GM12878 (cell line): Measurements from ENCODE around the gene KREMEN2. TPM values are rescaled to one million over a fixed set of nuclear protein-coding genes. Genes with fewer than 3 reads are reported as not detected.

Experiments used
- ATAC-seq: fragments of 200-7000 bp; cut with Tn5 transposase; 3 replicates; pipeline ENCODE4 v1.9.1; 2020; ENCODE audit warnings: mild to moderate bottlenecking, moderate library complexity
- BruUV-seq: library from RNA; stranded (reverse); fragments of 400-500 nt; replicated peaks from 2 replicates; lab custom pipeline; 2021; lab: Mats Ljungman, UMichigan
- CTCF ChIA-PET: fragments of 300-600 bp; sonication (Branson Sonifier 250); formaldehyde crosslinking; extraction: SDS; loops from one replicate; lab custom pipeline; 2021; ENCODE audit warnings: inconsistent platforms; lab: Yijun Ruan, JAX
- POLR2A ChIA-PET: fragments of 350-600 bp; formaldehyde crosslinking; extraction: SDS; loops from one replicate; lab custom pipeline; 2021; ENCODE audit warnings: inconsistent platforms; lab: Charles Lee
- RAD21 ChIA-PET: fragments of 300-600 bp; sonication (Branson Sonifier 250); formaldehyde crosslinking; loops from one replicate; lab custom pipeline; 2023; ENCODE audit warnings: antibody characterized with exemption; ENCODE audit not compliant: unreplicated experiment; lab: Charles Lee
- SMC1A ChIA-PET: fragments of 300-600 bp; sonication (Branson Sonifier 250); formaldehyde crosslinking; loops from one replicate; lab custom pipeline; 2023; ENCODE audit not compliant: unreplicated experiment, uncharacterized antibody; lab: Charles Lee
- DNase-seq: peaks from one replicate; pipeline ENCODE4 v3.0.0-alpha.2; 2011; ENCODE audit warnings: low read depth, low spot score
- FAIRE-seq: peaks from 3 replicates; lab custom pipeline; 2011; peaks lifted over from hg19 to GRCh38; lab: Jason Lieb, UNC
- H2AFZ ChIP-seq: 2 replicates; pipeline ENCODE4 v1.6.0; 2011; ENCODE audit warnings: low read depth, low read length, control low read depth; ENCODE audit not compliant: control insufficient read depth
- H3K27ac ChIP-seq: 2 replicates; pipeline ENCODE4 v1.5.1; 2011; ENCODE audit warnings: control low read depth; ENCODE audit not compliant: control insufficient read depth, insufficient read depth
- H3K27me3 ChIP-seq, 2 experiments: replicated peaks in 1 of 2; 2 replicates each; pipeline versions ENCODE4 v1.6.0 to v1.6.1; 2011; ENCODE audit warnings: low read length in 1 of 2; ENCODE audit not compliant: control insufficient read depth in 2 of 2, insufficient read depth in 2 of 2
- H3K36me3 ChIP-seq, 2 experiments: 2 replicates each; pipeline ENCODE4 v1.5.1; 2011; ENCODE audit warnings: low read length in 1 of 2; ENCODE audit not compliant: control insufficient read depth in 2 of 2, insufficient read depth in 2 of 2
- H3K4me1 ChIP-seq: 2 replicates; pipeline ENCODE4 v1.6.1; 2011; ENCODE audit warnings: mild to moderate bottlenecking, low read length, moderate library complexity, mixed read lengths; ENCODE audit not compliant: control insufficient read depth, insufficient read depth
- H3K4me2 ChIP-seq: 2 replicates; pipeline ENCODE4 v1.6.0; 2011; ENCODE audit warnings: control low read depth; ENCODE audit not compliant: control insufficient read depth, insufficient read depth
- H3K4me3 ChIP-seq: fragments of 200-600 bp; sonication (generic); 2 replicates; pipeline ENCODE4 v1.5.1; 2016
- H3K79me2 ChIP-seq: 2 replicates; pipeline ENCODE4 v1.6.0; 2011; ENCODE audit warnings: low read length; ENCODE audit not compliant: control insufficient read depth, insufficient read depth
- H3K9ac ChIP-seq: 2 replicates; pipeline ENCODE4 v1.8.0; 2011; ENCODE audit warnings: low read length, control low read depth, mixed read lengths; ENCODE audit not compliant: control insufficient read depth, insufficient read depth
- H3K9me3 ChIP-seq: replicated peaks from 3 replicates; pipeline ENCODE4 v1.5.1; 2011; ENCODE audit warnings: mild to moderate bottlenecking, low read length; ENCODE audit not compliant: control insufficient read depth, insufficient read depth
- H4K20me1 ChIP-seq: 2 replicates; pipeline ENCODE4 v1.6.0; 2011; ENCODE audit not compliant: control insufficient read depth, insufficient read depth
- CBX3 ChIP-seq: fragments of 200-600 bp; sonication (generic); IDR thresholded peaks from 2 replicates; pipeline ENCODE4 v1.6.1; 2016; ENCODE audit warnings: low read depth, borderline replicate concordance
- FOXK2 ChIP-seq: fragments of 450-650 bp; IDR thresholded peaks from 2 replicates; pipeline ENCODE4 v1.6.1; 2017; ENCODE audit warnings: mild to moderate bottlenecking, moderate library complexity
- GATAD2B ChIP-seq: fragments of 450-650 bp; conservative IDR thresholded peaks from 2 replicates; pipeline ENCODE4 v1.6.1; 2017; ENCODE audit warnings: low read depth, mild to moderate bottlenecking, moderate library complexity
- MEF2B ChIP-seq: fragments of 450-650 bp; IDR thresholded peaks from 2 replicates; pipeline ENCODE4 v1.6.1; 2018; ENCODE audit warnings: mild to moderate bottlenecking, moderate library complexity; ENCODE audit not compliant: partially characterized antibody, poor library complexity, severe bottlenecking
- RAD51 ChIP-seq: fragments of 450-650 bp; IDR thresholded peaks from 2 replicates; pipeline ENCODE4 v1.6.1; 2016; ENCODE audit warnings: moderate library complexity, mild to moderate bottlenecking, inconsistent platforms
- SIN3A ChIP-seq: IDR thresholded peaks from 2 replicates; pipeline ENCODE4 v1.6.1; 2012; ENCODE audit warnings: low read depth, low read length, improper control_type of control experiment
- SREBF1 ChIP-seq: IDR thresholded peaks from 2 replicates; pipeline ENCODE4 v1.6.1; 2012; ENCODE audit warnings: mild to moderate bottlenecking, low read length
- TCF7 ChIP-seq: IDR thresholded peaks from 2 replicates; pipeline ENCODE4 v1.6.1; 2014; ENCODE audit warnings: antibody characterized with exemption, borderline replicate concordance
- WGBS: methylation state at CpG from one replicate; pipeline ENCODE4 v1.1.6; 2016; ENCODE audit warnings: low lambda C conversion rate; ENCODE audit not compliant: insufficient replicate concordance, insufficient coverage; ENCODE audit errors: missing lambda C conversion rate; 5-methylcytosine and 5-hydroxymethylcytosine counted together
- in situ Hi-C: fragments of 300-500 bp; cut with MboI; formaldehyde crosslinking; loops from 9 replicates; pipeline ENCODE4 v1.14.3; 2018; ENCODE audit warnings: mixed read lengths
- intact Hi-C: fragments of 100-400 bp; cut with micrococcal nuclease; formaldehyde crosslinking; loops from one replicate; pipeline ENCODE4 v1.14.2; 2022; ENCODE audit not compliant: unreplicated experiment
- polyA plus RNA-seq, 11 experiments: library from polyadenylated mRNA; depleted of rRNA in 4 of 11; unstranded in 6 of 11; stranded (reverse) in 5 of 11; fragments of >200 nt; fragmentation: Nextera tagmentation in 4 of 11; fragmentation: Illumina TruSeq in 1 of 11; extraction: Ambion mirVana in 4 of 11; extraction: Trizol in 1 of 11; gene quantifications; 1 replicate in 1 of 11; 2 replicates in 10 of 11; pipeline versions ENCODE4 v1.2.1 to v1.2.3, GENCODE V29; 2011 to 2016; ENCODE audit warnings: inconsistent platforms in 2 of 11, missing spikeins in 2 of 11, low read depth in 1 of 11
- total RNA-seq, 4 experiments: library from RNA; depleted of rRNA in 3 of 4; stranded (reverse); fragments of >200 nt in 3 of 4; fragmentation: Illumina TruSeq in 1 of 4; extraction: Trizol in 1 of 4; gene quantifications; 2 replicates each; pipeline versions ENCODE4 v1.2.1 to v1.2.3, GENCODE V29; 2013 to 2021
- TF ChIP-seq, protein P1 (sequence below): IDR thresholded peaks from 2 replicates; pipeline ENCODE4 v1.6.1; 2012; ENCODE audit warnings: low read length, inconsistent platforms
- TF ChIP-seq, protein P2 (sequence below): IDR thresholded peaks from 2 replicates; pipeline ENCODE4 v1.6.1; 2011; ENCODE audit warnings: borderline replicate concordance, low read depth, mild to moderate bottlenecking, moderate library complexity, mixed read lengths, low read length; ENCODE audit not compliant: insufficient read depth; ENCODE audit errors: extremely low read length

KREMEN2 gene
- total and polyA plus RNA-seq, 10 of the 15 experiments (the other 5 are each of a cell fraction or from before 2014, with no cell fraction given) = 0.06 to 3.7 (median 0.83) TPM; not detected in 2

DNA sequence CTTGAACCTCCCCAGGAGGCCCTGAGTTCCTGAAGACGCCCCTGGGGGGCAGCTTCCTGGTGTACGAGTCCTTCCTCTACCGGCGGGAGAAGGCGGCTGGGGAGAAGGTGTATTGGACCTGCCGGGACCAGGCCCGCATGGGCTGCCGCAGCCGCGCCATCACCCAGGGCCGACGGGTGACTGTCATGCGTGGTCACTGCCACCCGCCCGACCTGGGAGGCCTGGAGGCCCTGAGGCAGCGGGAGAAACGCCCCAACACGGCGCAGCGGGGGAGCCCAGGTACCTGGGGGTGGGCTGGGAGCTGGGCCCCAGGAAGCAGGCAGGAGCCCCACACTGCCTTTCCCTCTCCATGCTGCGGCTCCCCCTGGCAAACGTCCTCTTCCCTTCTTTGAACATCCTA is 30.4 kb upstream of the KREMEN2 start (continued):
- TF ChIP-seq, protein P1, sequence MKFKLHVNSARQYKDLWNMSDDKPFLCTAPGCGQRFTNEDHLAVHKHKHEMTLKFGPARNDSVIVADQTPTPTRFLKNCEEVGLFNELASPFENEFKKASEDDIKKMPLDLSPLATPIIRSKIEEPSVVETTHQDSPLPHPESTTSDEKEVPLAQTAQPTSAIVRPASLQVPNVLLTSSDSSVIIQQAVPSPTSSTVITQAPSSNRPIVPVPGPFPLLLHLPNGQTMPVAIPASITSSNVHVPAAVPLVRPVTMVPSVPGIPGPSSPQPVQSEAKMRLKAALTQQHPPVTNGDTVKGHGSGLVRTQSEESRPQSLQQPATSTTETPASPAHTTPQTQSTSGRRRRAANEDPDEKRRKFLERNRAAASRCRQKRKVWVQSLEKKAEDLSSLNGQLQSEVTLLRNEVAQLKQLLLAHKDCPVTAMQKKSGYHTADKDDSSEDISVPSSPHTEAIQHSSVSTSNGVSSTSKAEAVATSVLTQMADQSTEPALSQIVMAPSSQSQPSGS = no peak
- TF ChIP-seq, all 136 proteins: peak for 0

DNA sequence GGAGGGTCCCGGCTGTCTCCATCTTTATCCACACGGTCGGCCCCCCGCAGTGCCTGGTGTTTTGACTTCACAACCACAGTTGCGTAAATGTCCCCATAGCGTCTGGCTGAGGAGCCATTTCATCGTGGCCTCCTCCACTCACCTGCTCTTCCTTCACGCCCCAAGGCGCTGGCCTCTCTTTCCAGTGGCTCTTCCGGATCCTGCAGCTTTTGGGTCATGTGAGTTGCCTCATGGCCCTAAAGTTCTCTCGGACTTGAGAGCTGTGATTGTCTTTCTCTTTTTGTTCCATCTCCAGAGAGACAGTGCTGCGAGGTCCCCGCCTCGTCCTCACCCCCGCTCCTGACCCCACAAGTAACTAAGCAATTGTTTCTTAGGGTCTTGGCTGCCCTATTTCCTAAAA is 29.6 kb upstream of the KREMEN2 start:
- CTCF ChIA-PET = no interaction called here
- POLR2A ChIA-PET = interaction anchor here (0.6 kb wide), 1 partner anchor 46 kb away, joined by 7 read pairs; no protein-coding TSS in a partner anchor
- WGBS = 89% methylated on average over 15 of the region's 15 CpGs
- Histone ChIP-seq H3K9me3 (no peaks in the 10 kb centered on the region), H4K20me1 (no peaks in the 10 kb centered on the region), H3K36me3 (peaks cover 2 to 23% of the 10 kb centered on the region in 2 experiments; a peak in 3 of 4 replicates), H3K4me1 (no peaks in the 10 kb centered on the region), H3K4me3 (no peak overlapping the region), H3K27ac (no peak overlapping the region), H3K27me3 (no peaks in the 10 kb centered on the region), H3K79me2 (no peaks in the 10 kb centered on the region), H3K9ac (no peak overlapping the region), H2AFZ (no peak overlapping the region), H3K4me2 (no peak overlapping the region)
- BruUV-seq = TSS peak; percentile 47
- in situ Hi-C loops (no loop called here), intact Hi-C loops (no loop called here)
- SMC1A ChIA-PET = no interaction called here
- FAIRE-seq (no peak), ATAC-seq (no peak), DNase-seq (no peak)
- TF ChIP-seq GATAD2B (no peak), MEF2B (no peak), RAD51 (no peak), FOXK2 (no peak), TCF7 (no peak), SIN3A (no peak), SREBF1 (no peak), CBX3 (no peak)
- TF ChIP-seq, protein P2, sequence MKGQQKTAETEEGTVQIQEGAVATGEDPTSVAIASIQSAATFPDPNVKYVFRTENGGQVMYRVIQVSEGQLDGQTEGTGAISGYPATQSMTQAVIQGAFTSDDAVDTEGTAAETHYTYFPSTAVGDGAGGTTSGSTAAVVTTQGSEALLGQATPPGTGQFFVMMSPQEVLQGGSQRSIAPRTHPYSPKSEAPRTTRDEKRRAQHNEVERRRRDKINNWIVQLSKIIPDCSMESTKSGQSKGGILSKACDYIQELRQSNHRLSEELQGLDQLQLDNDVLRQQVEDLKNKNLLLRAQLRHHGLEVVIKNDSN = no peak
- RAD21 ChIA-PET = interaction anchor here (0.6 kb wide), 1 partner anchor 48 kb away, joined by 3 read pairs; no protein-coding TSS in a partner anchor
